G401.6 (cell line): ENCODE data around the gene RTRAF.

ENCODE experiments used
- FAIRE-seq: peaks from 2 replicates; lab custom pipeline; 2012; peaks lifted over from hg19 to GRCh38; lab: Jason Lieb, UNC

RTRAF gene

DNA sequence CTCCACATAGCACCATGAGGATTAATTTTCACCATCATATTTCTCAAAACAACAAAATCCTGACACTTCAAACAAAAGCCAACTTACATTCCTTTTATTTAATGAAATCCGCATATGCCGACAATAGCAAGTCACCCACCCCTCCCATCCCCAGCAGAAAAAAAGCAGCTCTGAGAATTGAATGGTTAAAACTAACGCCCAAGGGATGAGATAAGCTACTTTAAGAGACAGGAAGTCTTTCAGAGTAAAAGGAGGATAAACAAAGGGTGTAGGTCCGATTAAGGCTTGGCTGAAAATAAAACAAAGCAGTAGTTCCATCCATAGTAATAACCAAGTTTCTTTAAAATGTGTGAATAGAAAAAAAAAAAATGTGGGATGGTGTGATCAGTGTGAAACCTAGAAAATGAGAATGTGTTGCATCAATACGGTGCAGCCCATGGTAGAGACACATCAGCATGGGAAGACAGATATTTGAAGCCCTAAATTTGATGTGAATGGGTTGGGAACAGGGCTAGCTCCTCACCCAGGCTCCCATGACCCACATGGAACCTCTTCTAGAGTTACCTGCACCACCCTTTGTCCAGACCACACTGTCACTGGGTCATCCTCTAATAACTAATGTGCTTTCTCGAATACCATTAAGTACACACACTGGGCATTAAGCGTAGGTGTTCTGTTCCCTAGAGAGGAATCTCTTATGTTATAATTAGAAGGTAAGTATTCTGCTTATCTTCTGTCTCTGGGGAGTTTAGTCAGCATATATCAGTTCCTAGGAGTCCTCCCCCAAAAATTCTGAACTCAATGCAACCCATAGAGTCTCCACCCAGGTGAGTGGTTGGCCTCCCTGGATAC is 31.7 kb downstream of the RTRAF start:
- no peak for FAIRE-seq

- FAIRE-seq = no peak
Observed at GRCh38 chr14:52021957-52022600, 32.7 kb downstream of the RTRAF start.

DNA sequence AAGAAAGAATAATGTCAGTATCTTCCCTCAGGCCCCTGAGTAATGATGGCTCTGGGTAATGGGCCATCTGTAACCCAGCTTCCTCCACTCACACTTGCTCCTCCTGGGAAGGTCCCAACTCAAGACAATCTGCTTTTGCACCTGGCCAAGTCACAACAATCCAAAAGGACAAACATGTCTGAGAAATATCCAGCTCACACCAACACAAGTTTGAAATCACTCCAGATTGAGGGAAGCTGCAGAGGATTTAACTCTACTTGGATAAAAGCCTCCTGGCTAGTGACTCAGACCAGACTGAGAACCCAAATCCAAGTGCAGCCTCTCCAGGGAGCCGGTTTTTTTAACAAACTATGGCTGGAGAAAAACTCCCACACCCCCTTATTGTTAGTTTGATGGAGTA is 34.2 kb downstream of the RTRAF start:
- FAIRE-seq = no peak

DNA sequence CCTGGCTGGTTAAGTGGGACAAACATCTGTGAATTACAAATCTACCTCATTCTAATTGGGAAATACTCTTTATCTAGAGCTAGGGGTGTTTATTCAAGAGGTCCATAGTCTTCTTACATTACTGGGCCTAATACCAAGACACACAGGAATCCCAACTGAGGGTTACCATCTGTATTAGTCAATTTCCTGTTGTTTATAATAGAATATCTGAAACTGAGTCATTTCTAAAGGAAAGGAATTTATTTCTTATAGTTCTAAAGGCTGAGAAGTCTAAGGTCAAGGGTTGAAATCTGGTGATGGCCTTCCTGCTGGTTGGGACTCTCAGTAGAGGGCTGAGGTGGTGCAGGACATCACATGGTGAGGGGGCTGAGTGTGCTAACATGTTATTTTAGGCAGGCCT is 36.0 kb downstream of the RTRAF start:
- FAIRE-seq = no peak

DNA sequence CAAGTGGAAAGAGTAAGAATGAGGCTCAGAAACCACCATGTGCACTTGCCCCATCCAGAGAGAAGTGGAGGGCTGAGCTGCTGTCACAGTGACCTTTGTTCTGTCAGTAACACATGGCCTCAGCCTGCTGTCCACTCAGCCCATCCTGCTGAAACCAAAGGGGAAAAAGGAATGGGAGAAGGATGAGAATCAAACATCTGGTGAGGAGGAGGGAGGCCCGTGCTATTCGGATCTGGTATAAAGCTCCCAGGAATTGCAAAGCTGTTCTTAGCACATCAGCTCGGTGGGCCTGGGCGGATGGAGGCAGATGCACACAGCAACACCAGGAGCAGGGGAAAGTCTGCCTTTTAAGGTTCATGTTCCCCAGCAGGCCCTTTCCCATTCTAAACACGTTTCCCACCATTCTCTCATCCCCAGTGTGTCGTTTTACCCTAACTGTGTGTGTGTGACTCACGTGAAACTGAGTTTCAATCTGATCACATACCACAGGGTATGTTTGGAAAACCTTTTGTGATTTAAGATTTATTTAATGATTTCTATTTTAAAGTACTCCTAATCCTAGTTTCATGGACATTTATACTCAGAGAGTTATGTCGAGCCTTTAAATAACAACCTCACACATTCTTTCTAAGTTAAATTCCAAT is 36.8 kb downstream of the RTRAF start:
- no peak for FAIRE-seq

GRCh38 chr14:52026901-52027300 is 37.6 kb downstream of the RTRAF start:
- no peak for FAIRE-seq

GRCh38 chr14:52029881-52030280 is 40.5 kb downstream of the RTRAF start:
- FAIRE-seq = no peak

DNA sequence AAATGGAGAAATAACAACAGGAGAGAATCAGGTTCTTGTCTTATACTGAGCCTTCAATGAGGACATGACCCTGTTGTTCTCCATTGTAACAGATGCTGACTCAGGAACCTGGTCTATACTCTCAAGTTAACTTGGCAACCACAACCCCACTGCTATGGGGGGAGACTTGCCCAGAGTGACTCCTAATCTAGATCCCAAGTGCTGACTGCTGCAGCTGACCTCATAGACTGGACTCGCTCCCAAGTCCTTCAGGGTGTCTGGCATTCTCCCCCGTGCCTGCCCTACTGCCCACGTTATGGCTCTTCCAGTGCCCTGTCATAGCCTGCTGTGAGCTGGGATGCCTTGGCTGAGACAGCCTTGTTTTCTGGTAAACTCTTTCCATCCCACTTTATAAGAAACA is 42.4 kb downstream of the RTRAF start:
- FAIRE-seq = no peak

DNA sequence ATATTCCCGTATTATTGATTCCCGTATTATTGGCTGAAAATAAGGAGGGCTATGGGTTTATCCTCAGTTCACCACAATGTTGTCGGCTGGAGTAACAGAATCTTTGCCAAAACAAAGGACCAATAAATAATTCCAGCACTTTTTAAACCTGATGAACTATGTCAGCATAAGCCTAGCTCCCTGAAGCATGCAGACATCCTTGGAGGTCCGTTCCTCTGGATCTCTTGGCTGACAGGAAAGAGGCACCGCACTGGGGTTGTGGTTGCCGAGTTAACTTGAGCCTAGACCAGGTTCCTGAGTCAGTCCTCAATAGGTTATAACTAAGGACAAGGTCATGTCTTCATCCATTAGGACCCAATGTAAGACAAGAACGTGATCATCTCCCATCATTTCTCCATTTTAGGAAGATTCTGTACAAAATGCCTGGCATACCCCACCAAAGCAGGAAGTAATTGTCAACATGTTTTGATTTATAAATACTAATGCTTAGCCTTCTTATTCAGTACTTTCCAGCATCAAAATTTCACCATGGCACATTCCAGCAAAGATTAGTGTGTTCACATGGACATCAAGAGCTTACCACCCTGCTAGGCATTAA is 43.0 kb downstream of the RTRAF start:
- FAIRE-seq = no peak

- no peak for FAIRE-seq
Observed at GRCh38 chr14:52033101-52033642, 43.8 kb downstream of the RTRAF start.

- FAIRE-seq = no peak
Observed at GRCh38 chr14:52039124-52039815, 49.9 kb downstream of the RTRAF start.

DNA sequence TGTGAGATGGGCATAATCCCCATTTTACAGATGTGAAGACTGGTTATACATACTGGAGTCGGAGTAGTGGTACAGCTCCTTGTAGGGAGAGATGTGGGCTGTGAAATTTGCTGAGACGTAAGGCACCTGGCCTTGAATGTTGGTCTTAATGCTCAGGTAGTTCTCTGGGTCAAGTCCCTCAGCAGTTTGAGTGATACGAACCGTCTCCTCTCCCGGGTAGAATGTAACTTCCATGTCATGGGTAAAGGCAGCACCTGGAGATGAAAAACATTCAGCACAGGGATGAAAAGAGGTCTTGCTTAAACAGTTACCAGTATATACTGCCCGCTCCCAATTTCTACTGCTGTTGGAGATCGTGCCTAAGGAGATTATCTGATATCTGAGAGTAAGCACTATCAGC is 51.3 kb downstream of the RTRAF start:
- no peak for FAIRE-seq

DNA sequence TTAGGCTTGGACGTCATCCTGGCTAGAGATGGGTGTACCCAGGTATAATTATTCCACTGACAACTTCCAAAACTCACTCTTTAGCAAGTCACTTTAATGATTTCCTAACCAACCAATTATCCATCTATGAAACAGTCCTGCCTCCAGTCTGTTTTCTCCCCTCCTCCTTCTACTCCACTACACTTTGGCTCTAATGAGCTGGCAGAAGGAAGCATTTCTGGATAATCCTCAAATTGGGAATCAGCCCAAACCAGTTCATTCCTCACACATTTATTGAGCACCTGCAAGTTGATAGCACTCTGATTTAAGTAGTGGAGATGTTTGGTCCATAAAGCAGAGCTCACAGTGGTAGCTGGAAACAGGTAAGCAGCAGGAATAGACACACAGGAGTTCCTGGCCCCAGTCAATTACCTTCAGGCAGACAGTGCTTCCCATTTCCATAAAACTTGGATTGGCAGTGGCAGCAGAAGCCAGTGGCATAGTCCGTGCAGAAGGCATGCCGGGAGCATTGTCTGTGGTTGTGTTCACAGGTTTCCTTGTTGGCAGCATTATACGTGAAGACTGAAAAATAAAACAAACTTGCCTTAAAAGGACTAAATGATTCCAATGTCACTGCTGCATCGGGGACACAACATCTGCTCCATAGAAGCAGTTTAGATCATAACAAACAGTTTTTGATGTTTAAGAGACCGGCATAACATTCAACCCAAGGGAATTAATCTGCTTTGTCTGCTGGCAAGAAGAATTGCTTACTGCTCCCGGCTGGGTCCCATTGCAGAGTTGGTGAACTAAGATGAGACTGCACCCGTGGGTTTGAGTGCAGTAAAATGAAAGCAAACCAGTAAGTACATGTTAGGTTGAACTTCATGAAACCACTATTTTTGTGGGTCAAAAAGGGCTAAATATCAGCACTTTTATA is 53.3 kb downstream of the RTRAF start:
- no peak for FAIRE-seq

GRCh38 chr14:52043690-52044089 is 54.3 kb downstream of the RTRAF start:
- FAIRE-seq = no peak

- no peak for FAIRE-seq
Observed at GRCh38 chr14:52044791-52045522, 55.6 kb downstream of the RTRAF start.

GRCh38 chr14:52046376-52046917 is 57.1 kb downstream of the RTRAF start:
- no peak for FAIRE-seq

- no peak for FAIRE-seq
Observed at GRCh38 chr14:52048116-52048515, 58.8 kb downstream of the RTRAF start.

DNA sequence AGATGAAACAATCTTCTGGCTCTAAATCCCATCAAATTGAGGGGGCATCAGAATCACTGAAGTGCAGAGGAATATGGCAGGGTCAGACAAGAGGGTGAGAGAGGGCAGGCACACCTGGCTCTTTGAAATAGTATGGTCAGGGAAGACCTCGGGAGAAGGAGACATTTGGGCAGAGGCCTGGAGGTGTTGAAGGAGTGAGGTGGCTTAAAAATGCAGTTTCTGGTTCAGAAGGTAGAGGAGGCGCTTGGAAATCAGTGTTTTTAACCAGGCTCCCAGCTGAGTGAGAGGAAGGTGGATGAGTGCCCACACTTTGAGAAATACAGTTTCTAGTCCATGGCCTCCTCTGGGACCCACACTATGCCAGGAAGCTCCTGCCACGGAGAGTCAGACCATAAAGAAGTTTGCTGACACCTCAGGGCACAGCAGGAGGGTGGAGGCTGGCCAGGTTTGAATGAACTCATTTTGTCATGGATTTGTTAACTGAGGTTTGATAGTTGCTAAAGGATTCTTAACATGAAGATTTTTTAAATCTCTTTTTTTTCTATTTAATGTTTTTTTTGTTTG is 59.4 kb downstream of the RTRAF start:
- no peak for FAIRE-seq

GRCh38 chr14:52049271-52049670 is 59.9 kb downstream of the RTRAF start:
- FAIRE-seq = no peak
